Pancreas (tissue), 10 donors: Measurements from ENCODE around the gene NADK2. TPM values are rescaled to one million over a fixed set of nuclear protein-coding genes. Genes with fewer than 3 reads are reported as not detected.

Experiments
- ATAC-seq, 4 donors: fragments of 200-7000 bp; cut with Tn5 transposase; one replicate each; pipeline versions ENCODE4 v1.8.0 to v1.9.1; 2020; ENCODE audit warnings: mild to moderate bottlenecking in 4 of 4, moderate library complexity in 4 of 4
- DNase-seq, 6 donors: peaks; one replicate each; pipeline ENCODE4 v3.0.0-alpha.2; 2020
- FAIRE-seq: peaks from 2 replicates; lab custom pipeline; 2012; peaks lifted over from hg19 to GRCh38; lab: Jason Lieb, UNC
- H3K27ac ChIP-seq, 4 donors: fragments of 200-600 bp; sonication (generic); 1 replicate in 3 of 4; 2 replicates in 1 of 4; pipeline versions ENCODE4 v1.5.0 to v1.8.0; 2020
- H3K27me3 ChIP-seq, 4 donors: fragments of 200-600 bp; one replicate each; pipeline ENCODE4 v1.8.0; 2021
- H3K36me3 ChIP-seq, 3 donors: fragments of 200-600 bp; sonication (generic) in 1 of 3; one replicate each; pipeline versions ENCODE4 v1.5.0 to v1.8.0; 2020 to 2021
- H3K4me1 ChIP-seq, 3 donors: fragments of 200-600 bp; one replicate each; pipeline ENCODE4 v1.8.0; 2021
- H3K4me3 ChIP-seq, 4 donors: fragments of 200-600 bp; sonication (generic) in 2 of 4; one replicate each; pipeline versions ENCODE4 v1.5.0 to v1.8.0; 2020 to 2021
- H3K9me3 ChIP-seq, 4 donors: fragments of 200-600 bp; one replicate each; pipeline ENCODE4 v1.8.0; 2021
- CTCF ChIP-seq, 4 donors: fragments of 200-600 bp; sonication (generic) in 3 of 4; IDR thresholded peaks; one replicate each; pipeline versions ENCODE4 v1.5.0 to v1.8.0; 2021; ENCODE audit warnings: antibody characterized with exemption in 4 of 4
- WGBS, 2 donors: extraction: QIAGEN DNeasy Blood & Tissue Kit; methylation state at CpG; one replicate each; pipeline ENCODE4 v1.1.7; 2013; 5-methylcytosine and 5-hydroxymethylcytosine counted together
- intact Hi-C, 3 donors: fragments of 100-400 bp; cut with DNase I; formaldehyde crosslinking; loops; one replicate each; pipeline versions ENCODE4 v1.11.1 to v1.14.2; 2022
- polyA plus RNA-seq, 2 donors: library from polyadenylated mRNA; stranded (reverse); fragments of 200-250 nt; gene quantifications; one replicate each; pipeline ENCODE4 v1.2.3, GENCODE V29; 2013
- total RNA-seq, 6 donors: library from RNA; stranded (reverse); fragmentation: NEBNext Ultra II Directional in 4 of 6; extraction: Animal tissue kit (Norgen Biotek cat#: 25700) in 4 of 6; gene quantifications; one replicate each; pipeline versions ENCODE4 v1.2.1 to v1.2.4, GENCODE V29; 2021 to 2023
- donor health status: healthy with polysubstance abuse.
- donor health status: DM: no; HTN: no; CAD: no; lungs with moderate emphysema.
- donor health status: DM: no; HTN: no; CAD: no.
- donor health status: control.
- donor health status: control.
- donor health status: Bipolar disorder and iron deficiency.
- donor health status: DM: yes; HTN: yes; CAD: no.
- donor health status: DM: no; HTN: no; CAD: no.
- donor health status: DM: no; HTN: no; CAD: no.
- donor health status: DM: yes; HTN: yes; CAD: no.

NADK2 gene
- total and polyA plus RNA-seq, 8 donors = 8.6 to 34.1 (median 29.3) TPM

- no peak for TF ChIP-seq CTCF (IDR thresholded peaks at IDR 0.05)
- peaks cover 0 to 47% (median 0%) of the 10 kb centered on the region in 3 donors for H3K36me3 ChIP-seq
- ATAC-seq = no peak
Observed at GRCh38 chr5:36222620-36223019, 19.1 kb downstream of the NADK2 start.

GRCh38 chr5:36217988-36218387 is 23.7 kb downstream of the NADK2 start:
- 77 to 79% methylated on average over 1 of the region's 1 CpG for whole genome bisulfite sequencing, 2 donors
- ATAC-seq (no peak), DNase-seq (no peak), FAIRE-seq (peak; percentile 41)
- intact Hi-C loops = no loop called here
- H3K36me3 ChIP-seq = peaks cover 0 to 50% (median 0%) of the 10 kb centered on the region in 3 donors
- no peak overlapping the region for H3K4me3 ChIP-seq
- peaks cover 0 to 3% (median 0%) of the 10 kb centered on the region in 3 donors for H3K4me1 ChIP-seq
- H3K27ac ChIP-seq = no peak overlapping the region
- TF ChIP-seq CTCF (IDR thresholded peaks at IDR 0.05) = no peak
- no peaks in the 10 kb centered on the region for H3K9me3 ChIP-seq
- H3K27me3 ChIP-seq = no peaks in the 10 kb centered on the region

More at GRCh38 chr5:36222620-36223019, 19.1 kb downstream of the NADK2 start:
- intact Hi-C loops = no loop called here
- FAIRE-seq = no peak
- Histone ChIP-seq H3K4me3 (no peak overlapping the region), H3K9me3 (no peaks in the 10 kb centered on the region), H3K27ac (no peak overlapping the region), H3K27me3 (no peaks in the 10 kb centered on the region), H3K4me1 (no peaks in the 10 kb centered on the region)
- WGBS, 2 donors = 92 to 97% methylated on average over 1 of the region's 1 CpG
- DNase-seq = no peak

- Histone ChIP-seq H3K4me1 (peaks cover 0 to 3% (median 0%) of the 10 kb centered on the region in 3 donors), H3K27me3 (no peaks in the 10 kb centered on the region), H3K27ac (no peak overlapping the region), H3K4me3 (no peak overlapping the region), H3K9me3 (no peaks in the 10 kb centered on the region), H3K36me3 (peaks cover 0 to 45% (median 0%) of the 10 kb centered on the region in 3 donors)
- TF ChIP-seq CTCF (IDR thresholded peaks at IDR 0.05) = no peak
- no peak for DNase-seq
- no peak for ATAC-seq
- 45 to 59% methylated on average over 1 of the region's 1 CpG for WGBS, 2 donors
- FAIRE-seq = no peak
- intact Hi-C loops = no loop called here
Observed at GRCh38 chr5:36217567-36217966, 24.2 kb downstream of the NADK2 start.

- H3K4me1 ChIP-seq = peaks cover 0 to 3% (median 0%) of the 10 kb centered on the region in 3 donors
- WGBS, 2 donors = 69 to 80% methylated on average over 2 of the region's 2 CpGs
- H3K9me3 ChIP-seq = no peaks in the 10 kb centered on the region
- intact Hi-C loops = no loop called here
- H3K4me3 ChIP-seq = no peak overlapping the region
- FAIRE-seq (no peak), DNase-seq (no peak), ATAC-seq (no peak)
- no peak for TF ChIP-seq CTCF (IDR thresholded peaks at IDR 0.05)
- no peak overlapping the region for H3K27ac ChIP-seq
- peaks cover 0 to 44% (median 0%) of the 10 kb centered on the region in 3 donors for H3K36me3 ChIP-seq
- no peaks in the 10 kb centered on the region for H3K27me3 ChIP-seq
Observed at GRCh38 chr5:36215910-36216309, 25.8 kb downstream of the NADK2 start.

- intact Hi-C loops = no loop called here
- FAIRE-seq = no peak
- WGBS, 2 donors = 86 to 91% methylated on average over 3 of the region's 3 CpGs
- Histone ChIP-seq H3K4me3 (no peak overlapping the region), H3K4me1 (peaks cover 0 to 3% (median 0%) of the 10 kb centered on the region in 3 donors), H3K27me3 (no peaks in the 10 kb centered on the region), H3K27ac (no peak overlapping the region), H3K36me3 (peaks cover 0 to 42% (median 0%) of the 10 kb centered on the region in 3 donors), H3K9me3 (no peaks in the 10 kb centered on the region)
- DNase-seq = no peak
- peak in 3 of 4 donors; percentile 41 to 56 (median 54) for ATAC-seq
- TF ChIP-seq CTCF (IDR thresholded peaks at IDR 0.05) = no peak
Observed at GRCh38 chr5:36214436-36214835, 27.3 kb downstream of the NADK2 start.
